IMR-90 (cell line): ENCODE results near the gene MBIP. TPM values are rescaled to one million over a fixed set of nuclear protein-coding genes. Genes with fewer than 3 reads are reported as not detected.

Source experiments
- ATAC-seq: fragments of 200-7000 bp; cut with Tn5 transposase; 2 replicates; pipeline ENCODE4 v1.9.1; 2020; ENCODE audit warnings: low read depth, mild to moderate bottlenecking, moderate library complexity
- BruUV-seq: library from RNA; stranded (reverse); fragments of 400-500 nt; replicated peaks from 2 replicates; lab custom pipeline; 2021; lab: Mats Ljungman, UMichigan
- CTCF ChIA-PET: fragments of 300-600 bp; formaldehyde crosslinking; extraction: SDS; loops from one replicate; lab custom pipeline; 2021; ENCODE audit warnings: antibody characterized with exemption; lab: Yijun Ruan, JAX
- POLR2A ChIA-PET: fragments of 300-600 bp; sonication (Branson Sonifier 250); formaldehyde crosslinking; loops from one replicate; lab custom pipeline; 2022; ENCODE audit warnings: antibody characterized with exemption; ENCODE audit not compliant: unreplicated experiment; lab: Charles Lee
- DNase-seq: peaks from one replicate; pipeline ENCODE4 v3.0.0; 2013
- H2AFZ ChIP-seq: replicated peaks from 2 replicates; pipeline ENCODE3; 2013; ENCODE audit warnings: low read length, mild to moderate bottlenecking; ENCODE audit not compliant: poor library complexity
- H2AK5ac ChIP-seq: 2 replicates; pipeline ENCODE4 v1.6.1; 2013; ENCODE audit warnings: low read depth, low read length, inconsistent platforms
- H2AK9ac ChIP-seq: replicated peaks from 2 replicates; pipeline ENCODE3; 2013; ENCODE audit warnings: mild to moderate bottlenecking, low read depth, low read length, moderate library complexity; ENCODE audit not compliant: poor library complexity
- H2BK120ac ChIP-seq: 2 replicates; pipeline ENCODE4 v1.6.1; 2013; ENCODE audit warnings: low read depth, low read length, inconsistent platforms
- H2BK15ac ChIP-seq: 3 replicates; pipeline ENCODE4 v1.6.1; 2013; ENCODE audit warnings: low read depth, low read length, inconsistent platforms
- H2BK20ac ChIP-seq: 2 replicates; pipeline ENCODE4 v1.6.1; 2013; ENCODE audit warnings: low read depth, mild to moderate bottlenecking, inconsistent platforms, low read length, moderate library complexity
- H2BK5ac ChIP-seq: 2 replicates; pipeline ENCODE4 v1.6.1; 2013; ENCODE audit warnings: mild to moderate bottlenecking, low read depth, low read length, inconsistent platforms; ENCODE audit not compliant: poor library complexity, severe bottlenecking
- H3K14ac ChIP-seq: replicated peaks from 2 replicates; pipeline ENCODE4 v1.6.1; 2013; ENCODE audit warnings: low read depth, low read length, inconsistent platforms
- H3K18ac ChIP-seq: 2 replicates; pipeline ENCODE4 v1.6.1; 2013; ENCODE audit warnings: low read depth, low read length, control low read depth
- H3K23ac ChIP-seq: 2 replicates; pipeline ENCODE4 v1.6.1; 2013; ENCODE audit warnings: low read depth, low read length, inconsistent platforms
- H3K27ac ChIP-seq: 2 replicates; pipeline ENCODE4 v1.5.1; 2013; ENCODE audit warnings: mild to moderate bottlenecking, control low read depth, low read length; ENCODE audit not compliant: insufficient read depth
- H3K27me3 ChIP-seq: 2 replicates; pipeline ENCODE4 v1.6.1; 2013; ENCODE audit warnings: low read length; ENCODE audit not compliant: control insufficient read depth, insufficient read depth
- H3K36me3 ChIP-seq: 2 replicates; pipeline ENCODE4 v1.6.1; 2013; ENCODE audit warnings: low read length, mixed read lengths; ENCODE audit not compliant: control insufficient read depth, insufficient read depth
- H3K4ac ChIP-seq: 2 replicates; pipeline ENCODE4 v1.6.1; 2013; ENCODE audit warnings: low read depth, low read length, inconsistent platforms
- H3K4me1 ChIP-seq: 2 replicates; pipeline ENCODE4 v1.6.1; 2013; ENCODE audit warnings: low read length, mixed read lengths; ENCODE audit not compliant: control insufficient read depth, insufficient read depth
- H3K4me2 ChIP-seq: 2 replicates; pipeline ENCODE4 v1.6.1; 2013; ENCODE audit warnings: low read depth, mild to moderate bottlenecking, control low read depth, low read length, moderate library complexity
- H3K4me3 ChIP-seq: 2 replicates; pipeline ENCODE4 v1.5.1; 2013; ENCODE audit warnings: low read depth, mild to moderate bottlenecking, control low read depth, low read length, moderate library complexity; ENCODE audit not compliant: insufficient read depth
- H3K56ac ChIP-seq: 2 replicates; pipeline ENCODE4 v1.6.1; 2013; ENCODE audit warnings: low read length, inconsistent platforms; ENCODE audit not compliant: insufficient read depth; ENCODE audit errors: extremely low read depth
- H3K79me1 ChIP-seq, 2 experiments: 2 replicates each; pipeline ENCODE4 v1.6.1; 2013; ENCODE audit warnings: low read length in 2 of 2, inconsistent platforms in 1 of 2, low read depth in 1 of 2
- H3K9ac ChIP-seq: 2 replicates; pipeline ENCODE4 v1.6.1; 2013; ENCODE audit warnings: low read depth, low read length, control low read depth
- H3K9me1 ChIP-seq: 2 replicates; pipeline ENCODE4 v1.6.1; 2013; ENCODE audit warnings: low read length, inconsistent platforms; ENCODE audit not compliant: insufficient read depth
- H3K9me3 ChIP-seq: 2 replicates; pipeline ENCODE4 v1.6.1; 2013; ENCODE audit warnings: low read length; ENCODE audit not compliant: control insufficient read depth, insufficient read depth
- H4K20me1 ChIP-seq: 2 replicates; pipeline ENCODE4 v1.6.1; 2013; ENCODE audit warnings: low read length, inconsistent platforms; ENCODE audit not compliant: insufficient read depth
- H4K5ac ChIP-seq: 2 replicates; pipeline ENCODE4 v1.6.1; 2013; ENCODE audit warnings: mild to moderate bottlenecking, low read depth, low read length, control low read depth
- H4K8ac ChIP-seq, 2 experiments: 2 replicates each; pipeline ENCODE4 v1.6.1; 2013; ENCODE audit warnings: low read depth in 2 of 2, low read length in 2 of 2, control low read depth in 1 of 2, inconsistent platforms in 1 of 2
- H4K91ac ChIP-seq: 2 replicates; pipeline ENCODE4 v1.6.1; 2013; ENCODE audit warnings: low read depth, low read length, inconsistent platforms; ENCODE audit not compliant: insufficient read depth
- BHLHE40 ChIP-seq: fragments of 150-350 bp; IDR thresholded peaks from 2 replicates; pipeline ENCODE4 v1.6.1; 2016; ENCODE audit warnings: mild to moderate bottlenecking, low read depth, low read length
- CEBPB ChIP-seq: IDR thresholded peaks from 2 replicates; pipeline ENCODE4 v1.6.1; 2012; ENCODE audit warnings: low read depth, low read length, improper control_type of control experiment
- CHD1 ChIP-seq: IDR thresholded peaks from 2 replicates; pipeline ENCODE4 v1.6.1; 2012; ENCODE audit warnings: low read depth, low read length, improper control_type of control experiment
- MAFK ChIP-seq: IDR thresholded peaks from 2 replicates; pipeline ENCODE4 v1.6.1; 2012; ENCODE audit warnings: low read depth, low read length, improper control_type of control experiment
- MAZ ChIP-seq: IDR thresholded peaks from 2 replicates; pipeline ENCODE4 v1.6.1; 2012; ENCODE audit warnings: low read depth, mild to moderate bottlenecking, low read length, improper control_type of control experiment, moderate library complexity, borderline replicate concordance
- MXI1 ChIP-seq: IDR thresholded peaks from 2 replicates; pipeline ENCODE4 v1.6.1; 2012; ENCODE audit warnings: low read depth, mild to moderate bottlenecking, low read length, moderate library complexity, borderline replicate concordance
- NFE2L2 ChIP-seq: fragments of 150-350 bp; IDR thresholded peaks from 2 replicates; pipeline ENCODE4 v1.6.1; 2016; ENCODE audit warnings: low read depth, mild to moderate bottlenecking, low read length
- RCOR1 ChIP-seq: IDR thresholded peaks from 2 replicates; pipeline ENCODE4 v1.6.1; 2012; ENCODE audit warnings: mild to moderate bottlenecking, low read length, improper control_type of control experiment; ENCODE audit not compliant: insufficient replicate concordance
- RFX5 ChIP-seq: IDR thresholded peaks from 2 replicates; pipeline ENCODE4 v1.8.0; 2012; ENCODE audit warnings: low read depth, mild to moderate bottlenecking, low read length, moderate library complexity
- USF2 ChIP-seq: fragments of 150-350 bp; IDR thresholded peaks from 2 replicates; pipeline ENCODE4 v1.6.1; 2017; ENCODE audit warnings: mild to moderate bottlenecking, antibody characterized with exemption, low read length, low read depth
- WGBS, 2 experiments: methylation state at CpG; one replicate each; pipeline versions ENCODE4 v1.1.5 to v1.1.7; 2013; ENCODE audit warnings: missing lambda C conversion rate in 2 of 2; ENCODE audit not compliant: insufficient read length in 1 of 2; ENCODE audit errors: extremely low coverage in 2 of 2; 5-methylcytosine and 5-hydroxymethylcytosine counted together
- dilution Hi-C: fragments of 300-500 bp; cut with HindIII; formaldehyde crosslinking; loops from one replicate; pipeline ENCODE4 v1.14.3; 2018; ENCODE audit warnings: low sequenced_read_pairs; ENCODE audit not compliant: unreplicated experiment
- in situ Hi-C: fragments of 300-500 bp; cut with MboI; formaldehyde crosslinking; loops from 3 replicates; pipeline ENCODE4 v1.14.3; 2019; ENCODE audit warnings: low sequenced_read_pairs, inconsistent platforms, mixed read lengths
- intact Hi-C: fragments of 100-400 bp; cut with micrococcal nuclease; formaldehyde crosslinking; loops from 2 replicates; pipeline ENCODE4 v1.10.0; 2022
- polyA plus RNA-seq, 3 experiments: library from polyadenylated mRNA; depleted of rRNA; stranded (reverse); fragments of >200 nt; gene quantifications; 2 replicates each; pipeline ENCODE4 v1.2.3, GENCODE V29; 2012; ENCODE audit warnings: low replicate concordance in 1 of 3
- total RNA-seq: library from RNA; depleted of rRNA; stranded (reverse); fragments of >200 nt; gene quantifications from 2 replicates; pipeline ENCODE4 v1.2.3, GENCODE V29; 2012
- TF ChIP-seq, protein P1 (sequence below): fragments of 150-350 bp; IDR thresholded peaks from 2 replicates; pipeline ENCODE4 v1.6.1; 2016; ENCODE audit warnings: low read depth, mild to moderate bottlenecking, low read length, moderate library complexity, borderline replicate concordance

MBIP gene
- total and polyA plus RNA-seq, 2 of the 4 experiments (the other 2 are of a cell fraction): 9.3 to 17.4 TPM

DNA sequence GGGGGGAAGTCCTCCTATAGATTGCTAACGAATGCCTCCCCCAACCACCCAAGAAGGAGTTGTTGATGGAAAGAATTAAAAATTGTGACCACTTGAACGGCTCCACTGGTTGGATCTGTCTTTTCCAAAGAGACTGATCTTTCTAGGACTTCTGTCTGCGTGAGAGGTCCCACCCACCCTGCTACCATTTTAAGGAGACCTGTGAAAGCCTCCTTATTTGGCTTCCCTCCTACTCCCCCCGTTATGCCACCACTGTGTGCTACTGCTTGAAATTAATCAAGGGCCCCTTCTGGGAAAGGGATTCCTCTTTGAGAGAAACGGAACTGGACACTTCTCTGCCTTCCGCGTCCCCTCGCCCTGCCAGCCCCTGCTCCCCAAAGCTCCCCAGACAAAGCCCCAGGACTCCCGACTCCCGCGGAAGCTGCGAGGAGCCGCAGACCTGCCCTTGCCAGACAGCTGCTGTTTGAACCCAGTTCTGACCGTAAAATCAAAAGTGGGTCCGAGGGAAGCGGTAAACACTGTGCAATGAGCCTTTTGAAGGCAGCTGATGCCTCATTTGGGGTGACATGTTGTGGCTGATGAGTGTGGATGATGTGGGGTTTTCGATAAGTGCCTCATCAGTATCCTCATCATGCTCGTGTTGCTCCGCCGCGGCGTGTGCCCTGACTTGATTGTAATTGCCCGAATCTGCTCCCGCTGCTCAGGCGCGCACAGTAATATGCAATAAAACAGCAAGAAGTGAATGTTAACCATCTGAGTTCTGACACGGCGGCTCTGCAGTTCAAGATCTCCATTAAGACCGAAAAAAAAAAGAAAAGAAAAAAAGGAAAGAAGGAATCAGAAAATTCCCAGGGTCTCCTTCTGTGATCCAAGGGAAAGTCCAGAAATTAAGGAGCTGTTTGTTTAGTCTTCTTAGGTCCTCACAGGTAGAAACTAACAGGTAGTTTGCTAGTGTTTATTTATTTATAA is 48.2 kb downstream of the MBIP start (continued):
- TF ChIP-seq RFX5: no peak
- no peak for TF ChIP-seq RCOR1

GRCh38 chr14:36271222-36271621 is 49.2 kb downstream of the MBIP start:
- Histone ChIP-seq H3K9ac (no peak overlapping the region), H3K79me1 (no peaks in the 10 kb centered on the region), H3K56ac (no peak overlapping the region), H3K23ac (no peak overlapping the region; the same call in 1 of the 2 replicates), H4K8ac (no peak overlapping the region), H2AFZ (no peak overlapping the region), H2AK5ac (no peak overlapping the region), H2BK120ac (no peak overlapping the region), H4K20me1 (no peaks in the 10 kb centered on the region), H2BK5ac (no peak overlapping the region), H3K4ac (no peak overlapping the region), H3K4me3 (no peak overlapping the region), H3K27me3 (peaks cover 62% of the 10 kb centered on the region), H4K91ac (no peak overlapping the region), H3K14ac (no peak overlapping the region), H4K5ac (no peak overlapping the region), H3K36me3 (no peaks in the 10 kb centered on the region), H2BK20ac (no peak overlapping the region), H3K9me1 (no peaks in the 10 kb centered on the region; the same call in 1 of the 2 replicates), H3K27ac (no peak overlapping the region), H3K18ac (no peak overlapping the region), H2AK9ac (no peak overlapping the region), H3K4me1 (no peaks in the 10 kb centered on the region), H3K9me3 (peaks cover 4% of the 10 kb centered on the region; the same call in 1 of the 2 replicates), H3K4me2 (no peak overlapping the region), H2BK15ac (no peak overlapping the region)
- intact Hi-C loops (no loop called here), dilution Hi-C loops (no loop called here), in situ Hi-C loops (no loop called here)
- whole genome bisulfite sequencing, 2 experiments: no CpG with 5 or more reads among the region's 1 CpG
- no peak for ATAC-seq
- no peak for DNase-seq
- TF ChIP-seq USF2 (no peak), NFE2L2 (no peak), MAFK (no peak), BHLHE40 (no peak), CHD1 (no peak), RCOR1 (no peak), CEBPB (no peak), MAZ (no peak), MXI1 (no peak), RFX5 (no peak)
- TF ChIP-seq, protein P1, sequence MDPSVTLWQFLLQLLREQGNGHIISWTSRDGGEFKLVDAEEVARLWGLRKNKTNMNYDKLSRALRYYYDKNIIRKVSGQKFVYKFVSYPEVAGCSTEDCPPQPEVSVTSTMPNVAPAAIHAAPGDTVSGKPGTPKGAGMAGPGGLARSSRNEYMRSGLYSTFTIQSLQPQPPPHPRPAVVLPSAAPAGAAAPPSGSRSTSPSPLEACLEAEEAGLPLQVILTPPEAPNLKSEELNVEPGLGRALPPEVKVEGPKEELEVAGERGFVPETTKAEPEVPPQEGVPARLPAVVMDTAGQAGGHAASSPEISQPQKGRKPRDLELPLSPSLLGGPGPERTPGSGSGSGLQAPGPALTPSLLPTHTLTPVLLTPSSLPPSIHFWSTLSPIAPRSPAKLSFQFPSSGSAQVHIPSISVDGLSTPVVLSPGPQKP: no peak
- BruUV-seq: no TSS peak
- ChIA-PET POLR2A (no interaction called here), CTCF (interaction anchor here (0.7 to 1.3 kb wide), 3 partner anchors 12 to 322 kb away, joined by 3 read pairs; no protein-coding TSS in a partner anchor)
